ENCODE measurements around the gene DRP2.

DNA sequence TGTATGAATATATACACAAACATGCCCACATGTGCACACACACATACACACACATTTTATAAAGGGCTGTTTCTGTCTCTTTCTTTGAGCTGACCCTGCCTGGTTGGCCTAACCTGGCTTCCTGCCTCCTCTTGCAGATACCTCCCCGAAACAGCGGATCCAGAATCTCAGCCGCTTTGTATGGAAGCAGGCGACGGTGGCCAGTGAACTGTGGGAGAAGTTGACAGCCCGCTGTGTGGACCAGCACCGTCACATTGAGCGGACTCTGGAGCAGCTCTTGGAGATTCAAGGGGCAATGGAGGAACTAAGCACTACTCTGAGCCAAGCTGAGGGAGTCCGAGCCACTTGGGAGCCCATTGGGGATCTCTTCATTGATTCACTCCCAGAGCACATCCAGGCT lies 21.9 kb downstream of the DRP2 start:
- TF ChIP-seq, protein P1, sequence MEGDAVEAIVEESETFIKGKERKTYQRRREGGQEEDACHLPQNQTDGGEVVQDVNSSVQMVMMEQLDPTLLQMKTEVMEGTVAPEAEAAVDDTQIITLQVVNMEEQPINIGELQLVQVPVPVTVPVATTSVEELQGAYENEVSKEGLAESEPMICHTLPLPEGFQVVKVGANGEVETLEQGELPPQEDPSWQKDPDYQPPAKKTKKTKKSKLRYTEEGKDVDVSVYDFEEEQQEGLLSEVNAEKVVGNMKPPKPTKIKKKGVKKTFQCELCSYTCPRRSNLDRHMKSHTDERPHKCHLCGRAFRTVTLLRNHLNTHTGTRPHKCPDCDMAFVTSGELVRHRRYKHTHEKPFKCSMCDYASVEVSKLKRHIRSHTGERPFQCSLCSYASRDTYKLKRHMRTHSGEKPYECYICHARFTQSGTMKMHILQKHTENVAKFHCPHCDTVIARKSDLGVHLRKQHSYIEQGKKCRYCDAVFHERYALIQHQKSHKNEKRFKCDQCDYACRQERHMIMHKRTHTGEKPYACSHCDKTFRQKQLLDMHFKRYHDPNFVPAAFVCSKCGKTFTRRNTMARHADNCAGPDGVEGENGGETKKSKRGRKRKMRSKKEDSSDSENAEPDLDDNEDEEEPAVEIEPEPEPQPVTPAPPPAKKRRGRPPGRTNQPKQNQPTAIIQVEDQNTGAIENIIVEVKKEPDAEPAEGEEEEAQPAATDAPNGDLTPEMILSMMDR (conservative IDR thresholded peaks at IDR 0.05; ENCODE audit: low read depth, low read length) = no peak
- TF ChIP-seq EZH2phosphoT487 (IDR thresholded peaks at IDR 0.05; ENCODE audit: borderline replicate concordance, low read length) (no peak), EZH2 (IDR thresholded peaks at IDR 0.05; ENCODE audit: low read length, unreplicated experiment) (no peak)
